GM12873 (cell line): ENCODE data around the gene SLAMF9.

Experiments used
- CTCF ChIP-seq: IDR thresholded peaks from 2 replicates; pipeline ENCODE4 v1.5.1; 2012; ENCODE audit warnings: low read depth, mild to moderate bottlenecking, moderate library complexity, low read length, control low read depth; ENCODE audit not compliant: insufficient read depth; ENCODE audit errors: missing control alignments

The SLAMF9 gene

GRCh38 chr1:159957824-159958268 is 3.8 kb upstream of the SLAMF9 start:
- TF ChIP-seq CTCF, result no peak

- no peak for TF ChIP-seq CTCF
Measured at GRCh38 chr1:159955456-159955855, 1.4 kb upstream of the SLAMF9 start.

GRCh38 chr1:159952932-159953331 is 1.1 kb downstream of the SLAMF9 start:
- TF ChIP-seq CTCF, result no peak

GRCh38 chr1:159951551-159951950 is 2.5 kb downstream of the SLAMF9 start:
- no peak for TF ChIP-seq CTCF

GRCh38 chr1:159951016-159951415 is 3.0 kb downstream of the SLAMF9 start:
- no peak for TF ChIP-seq CTCF

- TF ChIP-seq CTCF, result no peak
Measured at GRCh38 chr1:159949981-159950381, 4.1 kb downstream of the SLAMF9 start.

- TF ChIP-seq CTCF, result no peak
Measured at GRCh38 chr1:159949123-159949522, 4.9 kb downstream of the SLAMF9 start.

- no peak for TF ChIP-seq CTCF
Measured at GRCh38 chr1:159947942-159948341, 6.1 kb downstream of the SLAMF9 start.
